Osteoblast (primary cell): Measurements from ENCODE around the gene ZDHHC16. TPM values are rescaled to one million over a fixed set of nuclear protein-coding genes. Genes with fewer than 3 reads are reported as not detected.

ENCODE experiments used
- DNase-seq: peaks from one replicate; pipeline ENCODE4 v3.0.0; 2011; ENCODE audit warnings: low spot score, mixed read lengths; ENCODE audit not compliant: insufficient read length; ENCODE audit errors: missing footprints
- H2AFZ ChIP-seq: 2 replicates; pipeline ENCODE4 v1.6.0; 2011; ENCODE audit warnings: mild to moderate bottlenecking, low read length
- H3K27ac ChIP-seq: 2 replicates; pipeline ENCODE4 v1.5.1; 2011; ENCODE audit warnings: mild to moderate bottlenecking, low read depth, low read length, moderate library complexity
- H3K27me3 ChIP-seq: 2 replicates; pipeline ENCODE4 v1.6.0; 2012; ENCODE audit warnings: mild to moderate bottlenecking, control low read depth, inconsistent platforms, low read length, moderate library complexity; ENCODE audit not compliant: insufficient read depth
- H3K36me3 ChIP-seq: 2 replicates; pipeline ENCODE4 v1.5.1; 2011; ENCODE audit warnings: mild to moderate bottlenecking, low read length, control low read depth, moderate library complexity; ENCODE audit not compliant: insufficient read depth
- H3K4me1 ChIP-seq: 2 replicates; pipeline ENCODE4 v1.5.1; 2011; ENCODE audit warnings: mild to moderate bottlenecking, low read length, control low read depth, moderate library complexity; ENCODE audit not compliant: insufficient read depth
- H3K4me2 ChIP-seq: 2 replicates; pipeline ENCODE4 v1.6.0; 2011; ENCODE audit warnings: mild to moderate bottlenecking, low read length; ENCODE audit not compliant: insufficient read depth
- H3K4me3 ChIP-seq: fragments of 200-600 bp; sonication (generic); 3 replicates; pipeline ENCODE4 v1.5.1; 2012; ENCODE audit warnings: mild to moderate bottlenecking, low read length, inconsistent platforms; ENCODE audit not compliant: insufficient read depth
- H3K79me2 ChIP-seq: 2 replicates; pipeline ENCODE4 v1.6.0; 2012; ENCODE audit warnings: mild to moderate bottlenecking, low read length, control low read depth, inconsistent platforms; ENCODE audit not compliant: insufficient read depth
- H3K9me3 ChIP-seq: 2 replicates; pipeline ENCODE4 v1.5.1; 2011; ENCODE audit warnings: low read depth, low read length, control low read depth
- H4K20me1 ChIP-seq: 2 replicates; pipeline ENCODE4 v1.6.0; 2012; ENCODE audit warnings: mild to moderate bottlenecking, low read length, control low read depth; ENCODE audit not compliant: insufficient read depth
- CTCF ChIP-seq: IDR thresholded peaks from 2 replicates; pipeline ENCODE4 v1.5.1; 2011; ENCODE audit warnings: mild to moderate bottlenecking, low read depth, low read length, moderate library complexity; ENCODE audit errors: extremely low read depth
- total RNA-seq: library from RNA; depleted of rRNA; stranded (reverse); fragments of >200 nt; gene quantifications from 2 replicates; pipeline ENCODE4 v1.2.3, GENCODE V29; 2012

ZDHHC16 gene
- total RNA-seq, 1 donor: 39.8 TPM

- Histone ChIP-seq H3K36me3 (peaks cover 90% of the 10 kb centered on the region), H3K4me2 (no peak overlapping the region), H3K27ac (no peak overlapping the region), H3K4me3 (no peak overlapping the region), H3K9me3 (no peaks in the 10 kb centered on the region), H3K27me3 (no peaks in the 10 kb centered on the region), H4K20me1 (peaks cover 14% of the 10 kb centered on the region), H2AFZ (no peak overlapping the region), H3K4me1 (peaks cover 4% of the 10 kb centered on the region), H3K79me2 (peaks cover 25% of the 10 kb centered on the region)
- TF ChIP-seq CTCF: no peak
- no peak for DNase-seq
Measured at GRCh38 chr10:97459933-97460332, 14.0 kb downstream of the ZDHHC16 start.

GRCh38 chr10:97462309-97462708, 16.3 kb downstream of the ZDHHC16 start:
- H3K4me3 ChIP-seq: no peak overlapping the region
- H3K36me3 ChIP-seq: peaks cover 89% of the 10 kb centered on the region
- H3K4me1 ChIP-seq: peaks cover 4% of the 10 kb centered on the region
- TF ChIP-seq CTCF: no peak
- no peaks in the 10 kb centered on the region for H3K27me3 ChIP-seq
- no peaks in the 10 kb centered on the region for H3K9me3 ChIP-seq
- no peak for DNase-seq
- H4K20me1 ChIP-seq: peaks cover 14% of the 10 kb centered on the region
- H3K79me2 ChIP-seq: peaks cover 9% of the 10 kb centered on the region
- no peak overlapping the region for H3K27ac ChIP-seq
- H2AFZ ChIP-seq: no peak overlapping the region
- no peak overlapping the region for H3K4me2 ChIP-seq

GRCh38 chr10:97463363-97464132, 17.6 kb downstream of the ZDHHC16 start:
- Histone ChIP-seq H2AFZ (no peak overlapping the region), H4K20me1 (peaks cover 14% of the 10 kb centered on the region), H3K27me3 (no peaks in the 10 kb centered on the region), H3K4me1 (peaks cover 4% of the 10 kb centered on the region), H3K4me3 (no peak overlapping the region), H3K36me3 (peaks cover 94% of the 10 kb centered on the region), H3K9me3 (no peaks in the 10 kb centered on the region), H3K27ac (peak overlapping the region; percentile 32), H3K79me2 (peaks cover 9% of the 10 kb centered on the region), H3K4me2 (no peak overlapping the region)
- TF ChIP-seq CTCF: peak; percentile 90
- peak; percentile 69 for DNase-seq

DNA sequence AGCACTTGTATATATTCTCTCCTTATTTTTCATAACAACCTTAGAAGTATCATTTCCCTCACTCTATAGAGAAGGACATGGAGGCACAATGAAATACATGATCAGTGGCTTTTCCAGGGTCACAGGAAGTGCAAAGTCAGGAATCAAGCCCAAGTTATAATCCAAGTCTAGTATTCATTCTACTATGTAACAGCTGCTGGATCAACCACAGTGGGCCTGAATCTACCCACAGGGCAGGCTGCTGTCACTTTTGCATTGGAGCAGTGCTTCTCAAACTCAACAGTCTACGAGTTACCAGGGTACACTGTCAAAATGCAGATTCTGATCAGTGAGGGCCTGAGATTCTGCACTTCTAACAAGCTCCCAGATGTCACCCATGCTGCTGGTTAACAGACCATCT, 18.3 kb downstream of the ZDHHC16 start:
- peaks cover 5% of the 10 kb centered on the region for H3K79me2 ChIP-seq
- peak overlapping the region; percentile 32 for H3K27ac ChIP-seq
- H3K27me3 ChIP-seq: no peaks in the 10 kb centered on the region
- H2AFZ ChIP-seq: no peak overlapping the region
- H3K4me1 ChIP-seq: peaks cover 4% of the 10 kb centered on the region
- no peaks in the 10 kb centered on the region for H3K9me3 ChIP-seq
- H3K4me2 ChIP-seq: no peak overlapping the region
- H3K4me3 ChIP-seq: no peak overlapping the region
- H3K36me3 ChIP-seq: peaks cover 94% of the 10 kb centered on the region
- DNase-seq: no peak
- TF ChIP-seq CTCF: no peak
- peaks cover 10% of the 10 kb centered on the region for H4K20me1 ChIP-seq
